Esophagus muscularis mucosa (tissue), 4 donors: ENCODE results near the gene VDAC2.

ENCODE experiments used
- CTCF ChIP-seq, 3 experiments: fragments of 200-600 bp in 2 of 3; fragments of 450-650 bp in 1 of 3; sonication (generic) in 2 of 3; IDR thresholded peaks; one replicate each; pipeline ENCODE4 v1.5.1; 2017 to 2019; ENCODE audit warnings: antibody characterized with exemption in 3 of 3, mild to moderate bottlenecking in 2 of 3, moderate library complexity in 1 of 3
- EP300 ChIP-seq: sonication (generic); formaldehyde crosslinking; IDR thresholded peaks from one replicate; pipeline ENCODE4 v1.6.1; 2017; ENCODE audit warnings: antibody characterized with exemption
- POLR2A ChIP-seq: fragments of 450-650 bp; IDR thresholded peaks from one replicate; pipeline ENCODE4 v1.6.1; 2017; ENCODE audit warnings: antibody characterized with exemption, moderate library complexity, mild to moderate bottlenecking, low read depth
- POLR2AphosphoS5 ChIP-seq, 2 donors: sonication (generic); formaldehyde crosslinking; IDR thresholded peaks; one replicate each; pipeline ENCODE4 v1.6.1; 2017; ENCODE audit warnings: antibody characterized with exemption in 2 of 2

GRCh38 chr10:75226656-75227055, 16.1 kb downstream of the VDAC2 start:
- TF ChIP-seq POLR2AphosphoS5 (IDR thresholded peaks at IDR 0.05): no peak
- TF ChIP-seq CTCF (IDR thresholded peaks at IDR 0.05): no peak
- no peak for TF ChIP-seq POLR2A
- TF ChIP-seq EP300: no peak
